ENCODE data around the gene TMEM135.

TMEM135 gene

GRCh38 chr11:87201376-87201775 is 163.6 kb downstream of the TMEM135 start:
- DNase-seq: no peak

GRCh38 chr11:87203907-87204602 is 166.3 kb downstream of the TMEM135 start:
- DNase-seq: no peak

GRCh38 chr11:87212891-87213290 is 175.2 kb downstream of the TMEM135 start:
- DNase-seq: no peak

GRCh38 chr11:87213444-87213843 is 175.7 kb downstream of the TMEM135 start:
- no peak for DNase-seq

GRCh38 chr11:87215236-87215635 is 177.5 kb downstream of the TMEM135 start:
- DNase-seq: no peak

- no peak for DNase-seq
These were observed 181.5 kb downstream of the TMEM135 start for GRCh38 chr11:87219266-87219665.

- DNase-seq: no peak
These were observed 186.1 kb downstream of the TMEM135 start for GRCh38 chr11:87223816-87224215.

GRCh38 chr11:87224486-87224885 is 186.8 kb downstream of the TMEM135 start:
- DNase-seq: no peak

- DNase-seq: no peak
These were observed 191.1 kb downstream of the TMEM135 start for GRCh38 chr11:87228820-87229219.

- no peak for DNase-seq
These were observed 193.3 kb downstream of the TMEM135 start for GRCh38 chr11:87230995-87231394.

- DNase-seq: no peak
These were observed 194.6 kb downstream of the TMEM135 start for GRCh38 chr11:87232320-87232719.

- no peak for DNase-seq
These were observed 197.6 kb downstream of the TMEM135 start for GRCh38 chr11:87235366-87235765.

- DNase-seq: no peak
These were observed 198.6 kb downstream of the TMEM135 start for GRCh38 chr11:87236368-87236767.

GRCh38 chr11:87239001-87239400 is 201.3 kb downstream of the TMEM135 start:
- no peak for DNase-seq

GRCh38 chr11:87239531-87239930 is 201.8 kb downstream of the TMEM135 start:
- DNase-seq: no peak

- DNase-seq: no peak
These were observed 213.8 kb downstream of the TMEM135 start for GRCh38 chr11:87251560-87251959.

GRCh38 chr11:87252869-87253268 is 215.1 kb downstream of the TMEM135 start:
- no peak for DNase-seq

GRCh38 chr11:87254562-87254961 is 216.8 kb downstream of the TMEM135 start:
- DNase-seq: no peak

GRCh38 chr11:87255589-87255988 is 217.9 kb downstream of the TMEM135 start:
- no peak for DNase-seq

GRCh38 chr11:87256694-87257340 is 219.1 kb downstream of the TMEM135 start:
- DNase-seq: no peak

GRCh38 chr11:87258171-87258833 is 220.6 kb downstream of the TMEM135 start:
- no peak for DNase-seq

GRCh38 chr11:87259736-87260135 is 222.0 kb downstream of the TMEM135 start:
- no peak for DNase-seq

GRCh38 chr11:87260811-87261210 is 223.1 kb downstream of the TMEM135 start:
- DNase-seq: no peak

- no peak for DNase-seq
These were observed 225.6 kb downstream of the TMEM135 start for GRCh38 chr11:87263264-87263838.

All from NCI-H2029 (cell line).